NB4 (cell line): ENCODE results near the gene ROR2.

ENCODE experiments used
- DNase-seq: peaks from one replicate; pipeline ENCODE4 v3.0.0; 2010; ENCODE audit warnings: low read depth
- H3K4me3 ChIP-seq: one replicate; pipeline ENCODE4 v1.5.1; 2011; ENCODE audit warnings: mild to moderate bottlenecking, low read depth, low read length, moderate library complexity
- CTCF ChIP-seq: IDR thresholded peaks from one replicate; pipeline ENCODE4 v1.5.1; 2012; ENCODE audit warnings: low read depth, low read length
- MAX ChIP-seq: IDR thresholded peaks from 2 replicates; pipeline ENCODE4 v1.6.1; 2011; ENCODE audit warnings: low read depth, low read length
- MYC ChIP-seq: IDR thresholded peaks from 2 replicates; pipeline ENCODE4 v1.6.1; 2011; ENCODE audit warnings: low read depth, low read length
- POLR2A ChIP-seq: IDR thresholded peaks from 2 replicates; pipeline ENCODE4 v1.6.1; 2011; ENCODE audit warnings: mild to moderate bottlenecking; ENCODE audit not compliant: insufficient read length; ENCODE audit errors: extremely low read depth

The ROR2 gene

GRCh38 chr9:91733006-91733624 lies 216.9 kb downstream of the ROR2 start:
- no peak for DNase-seq
- no peak overlapping the region for H3K4me3 ChIP-seq
- TF ChIP-seq CTCF (no peak), POLR2A (no peak), MYC (no peak), MAX (no peak)

GRCh38 chr9:91732187-91733005 lies 217.6 kb downstream of the ROR2 start:
- TF ChIP-seq CTCF (no peak), MYC (no peak), POLR2A (no peak), MAX (no peak)
- no peak overlapping the region for H3K4me3 ChIP-seq
- no peak for DNase-seq

GRCh38 chr9:91730806-91731205 lies 219.2 kb downstream of the ROR2 start:
- TF ChIP-seq POLR2A: no peak
- no peak for TF ChIP-seq MYC
- TF ChIP-seq CTCF: no peak
- no peak for TF ChIP-seq MAX
- DNase-seq: no peak
- H3K4me3 ChIP-seq: no peak overlapping the region

- H3K4me3 ChIP-seq: no peak overlapping the region
- TF ChIP-seq POLR2A (no peak), CTCF (no peak), MYC (no peak), MAX (no peak)
- DNase-seq: no peak
Measured at GRCh38 chr9:91729558-91729842, 220.5 kb downstream of the ROR2 start.

GRCh38 chr9:91727972-91728371 lies 222.1 kb downstream of the ROR2 start:
- H3K4me3 ChIP-seq: no peak overlapping the region
- no peak for DNase-seq
- TF ChIP-seq CTCF (no peak), MYC (no peak), POLR2A (no peak), MAX (no peak)
